K562 (cell line): ENCODE results near the gene AS3MT. TPM values are rescaled to one million over a fixed set of nuclear protein-coding genes. Genes with fewer than 3 reads are reported as not detected.
A peak's percentile ranks its signal among the peaks of the same experiment; 100 is the strongest.

Experiments
- BCL6 ChIP-seq: fragments of 250-450 bp; sonication (Bioruptor Pico); IDR thresholded peaks from 2 replicates; pipeline ENCODE4 v1.4.0; 2020
- CREBBP ChIP-seq: IDR thresholded peaks from one replicate; pipeline ENCODE4 v1.6.1; 2012; ENCODE audit warnings: low read depth, mild to moderate bottlenecking, control low read depth, inconsistent platforms, low read length
- ERF ChIP-seq: fragments of 450-650 bp; formaldehyde crosslinking; IDR thresholded peaks from 2 replicates; pipeline ENCODE4 v1.4.0; 2020; ENCODE audit warnings: mild to moderate bottlenecking, mixed read lengths
- HNRNPL ChIP-seq: fragments of 200-400 bp; formaldehyde crosslinking; IDR thresholded peaks from 2 replicates; pipeline ENCODE4 v1.6.1; 2017; ENCODE audit warnings: low read depth, mild to moderate bottlenecking, low read length
- NR2C2 ChIP-seq, 2 experiments: fragments of 200-800 bp in 1 of 2; sonication (Bioruptor generic) in 1 of 2; sonication (generic) in 1 of 2; formaldehyde crosslinking in 1 of 2; IDR thresholded peaks; 2 replicates each; pipeline versions ENCODE4 v1.6.1 to v1.8.0; 2016 to 2022; ENCODE audit warnings: mild to moderate bottlenecking in 1 of 2, missing compliant biosample characterization in 1 of 2, missing genetic modification characterization in 1 of 2, missing genetic modification reagents in 1 of 2
- RCOR1 ChIP-seq, 2 experiments: IDR thresholded peaks; 2 replicates each; pipeline ENCODE4 v1.6.1; 2012; ENCODE audit warnings: low read depth in 2 of 2, low read length in 2 of 2, borderline replicate concordance in 1 of 2, improper control_type of control experiment in 1 of 2
- SETDB1 ChIP-seq: IDR thresholded peaks from one replicate; pipeline ENCODE4 v1.6.1; 2012; ENCODE audit warnings: low read length, control low read depth, inconsistent platforms
- SNIP1 ChIP-seq: fragments of 450-650 bp; IDR thresholded peaks from 2 replicates; pipeline ENCODE4 v1.7.1; 2017; ENCODE audit warnings: low read depth, mild to moderate bottlenecking
- TCF3 ChIP-seq: sonication (generic); formaldehyde crosslinking; IDR thresholded peaks from 2 replicates; pipeline ENCODE4 v1.4.0; 2020; ENCODE audit warnings: mild to moderate bottlenecking, missing genetic modification reagents
- TCFL5 ChIP-seq: fragments of 250-450 bp; sonication (Bioruptor Pico); conservative IDR thresholded peaks from 2 replicates; pipeline ENCODE4 v1.6.1; 2021; ENCODE audit warnings: mild to moderate bottlenecking, moderate library complexity, matching md5 sums
- TRIM28 ChIP-seq: fragments of 450-650 bp; IDR thresholded peaks from 2 replicates; pipeline ENCODE4 v1.6.1; 2017
- ZBTB17 ChIP-seq: fragments of 450-650 bp; formaldehyde crosslinking; IDR thresholded peaks from 2 replicates; pipeline ENCODE4 v1.4.0; 2020; ENCODE audit warnings: mild to moderate bottlenecking
- ZBTB7A ChIP-seq: IDR thresholded peaks from 2 replicates; pipeline ENCODE4 v1.6.1; 2011; ENCODE audit warnings: low read depth, mild to moderate bottlenecking, low read length, moderate library complexity, borderline replicate concordance; ENCODE audit not compliant: control insufficient read depth
- ZNF668 ChIP-seq: fragments of 250-450 bp; sonication (Bioruptor Pico); IDR thresholded peaks from 2 replicates; pipeline ENCODE4 v1.8.0; 2022; ENCODE audit warnings: mild to moderate bottlenecking, inconsistent platforms
- ZNF717 ChIP-seq: fragments of 250-450 bp; sonication (Bioruptor Pico); IDR thresholded peaks from 2 replicates; pipeline ENCODE4 v1.5.0; 2021
- polyA plus RNA-seq, 8 experiments: library from polyadenylated mRNA; depleted of rRNA in 4 of 8; stranded (reverse) in 5 of 8; unstranded in 3 of 8; fragments of >200 nt; fragmentation: Nextera tagmentation in 2 of 8; fragmentation: Illumina TruSeq in 1 of 8; extraction: Ambion mirVana in 2 of 8; extraction: Trizol in 1 of 8; gene quantifications; 2 replicates each; pipeline versions ENCODE4 v1.2.1 to v1.2.3, GENCODE V29; 2011 to 2014; ENCODE audit warnings: inconsistent platforms in 1 of 8, missing spikeins in 1 of 8
- total RNA-seq, 7 experiments: library from RNA; depleted of rRNA in 6 of 7; stranded (reverse); fragments of >200 nt in 6 of 7; fragmentation: Illumina TruSeq in 2 of 7; extraction: Trizol in 2 of 7; gene quantifications; 2 replicates each; pipeline versions ENCODE4 v1.2.1 to v1.2.3, GENCODE V29; 2011 to 2021; ENCODE audit warnings: low replicate concordance in 1 of 7
- TF ChIP-seq, protein P1 (sequence below): fragments of 250-450 bp; sonication (Bioruptor Pico); IDR thresholded peaks from 2 replicates; pipeline ENCODE4 v1.5.0; 2020; ENCODE audit warnings: mild to moderate bottlenecking, borderline replicate concordance
- TF ChIP-seq, protein P2 (sequence below): IDR thresholded peaks from 2 replicates; pipeline ENCODE4 v1.6.1; 2012; ENCODE audit warnings: low read depth, low read length, improper control_type of control experiment, borderline replicate concordance
- TF ChIP-seq, protein P3 (sequence below): fragments of 450-650 bp; IDR thresholded peaks from 2 replicates; pipeline ENCODE4 v1.6.1; 2016; ENCODE audit warnings: missing biosample characterization, missing genetic modification characterization
- TF ChIP-seq, protein P4 (sequence below): fragments of 450-650 bp; formaldehyde crosslinking; conservative IDR thresholded peaks from 2 replicates; pipeline ENCODE4 v1.4.0; 2022; ENCODE audit warnings: mild to moderate bottlenecking, missing genetic modification characterization
- TF ChIP-seq, protein P5 (sequence below): fragments of 200-800 bp; sonication (Bioruptor generic); IDR thresholded peaks from 2 replicates; pipeline ENCODE4 v1.6.1; 2017; ENCODE audit warnings: missing genetic modification characterization, missing compliant biosample characterization

AS3MT gene
- total and polyA plus RNA-seq, 9 of the 15 experiments (the other 6 are each of a cell fraction or from before 2014, with no cell fraction given), result 0.04 to 0.33 (median 0.19) TPM; not detected in 2

DNA sequence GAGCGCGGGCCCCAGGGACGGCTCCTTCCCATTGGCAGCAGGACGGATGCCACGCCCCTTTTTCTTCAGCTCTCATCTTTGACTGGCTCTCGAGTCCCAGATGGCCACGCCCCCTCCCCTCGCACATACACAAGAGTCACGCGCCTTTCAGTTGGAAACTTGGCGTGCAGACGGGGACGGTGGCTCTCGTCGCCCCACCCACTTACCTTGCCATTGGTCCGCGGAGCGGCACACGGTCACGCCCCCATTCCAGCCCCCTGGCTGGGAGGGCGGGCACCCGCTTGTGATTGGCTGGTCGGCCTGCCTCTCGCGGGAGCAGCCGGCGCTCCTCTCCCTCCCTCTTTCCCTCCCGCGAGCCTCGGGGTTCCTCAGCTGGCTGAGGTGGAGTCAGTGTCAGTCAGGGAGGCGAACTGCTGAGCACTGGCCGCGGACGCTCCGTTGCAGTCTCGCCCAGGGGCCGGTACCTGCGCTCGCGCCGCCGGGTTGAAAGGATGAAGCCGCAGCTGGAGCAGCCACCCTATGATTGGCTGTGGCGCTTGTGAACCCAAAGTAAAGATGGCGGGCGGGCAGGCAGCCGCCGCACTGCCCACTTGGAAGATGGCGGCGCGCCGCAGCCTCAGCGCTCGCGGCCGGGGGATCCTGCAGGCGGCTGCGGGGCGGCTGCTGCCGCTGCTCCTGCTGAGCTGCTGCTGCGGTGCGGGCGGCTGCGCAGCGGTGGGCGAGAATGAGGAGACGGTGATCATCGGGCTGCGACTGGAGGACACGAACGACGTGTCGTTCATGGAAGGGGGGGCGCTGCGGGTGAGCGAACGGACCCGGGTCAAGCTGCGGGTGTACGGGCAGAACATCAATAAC, 48.9 kb downstream of the AS3MT start, which contains the start of gene CNNM2 (continued):
- TF ChIP-seq, protein P1, sequence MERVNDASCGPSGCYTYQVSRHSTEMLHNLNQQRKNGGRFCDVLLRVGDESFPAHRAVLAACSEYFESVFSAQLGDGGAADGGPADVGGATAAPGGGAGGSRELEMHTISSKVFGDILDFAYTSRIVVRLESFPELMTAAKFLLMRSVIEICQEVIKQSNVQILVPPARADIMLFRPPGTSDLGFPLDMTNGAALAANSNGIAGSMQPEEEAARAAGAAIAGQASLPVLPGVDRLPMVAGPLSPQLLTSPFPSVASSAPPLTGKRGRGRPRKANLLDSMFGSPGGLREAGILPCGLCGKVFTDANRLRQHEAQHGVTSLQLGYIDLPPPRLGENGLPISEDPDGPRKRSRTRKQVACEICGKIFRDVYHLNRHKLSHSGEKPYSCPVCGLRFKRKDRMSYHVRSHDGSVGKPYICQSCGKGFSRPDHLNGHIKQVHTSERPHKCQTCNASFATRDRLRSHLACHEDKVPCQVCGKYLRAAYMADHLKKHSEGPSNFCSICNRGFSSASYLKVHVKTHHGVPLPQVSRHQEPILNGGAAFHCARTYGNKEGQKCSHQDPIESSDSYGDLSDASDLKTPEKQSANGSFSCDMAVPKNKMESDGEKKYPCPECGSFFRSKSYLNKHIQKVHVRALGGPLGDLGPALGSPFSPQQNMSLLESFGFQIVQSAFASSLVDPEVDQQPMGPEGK (CRISPR knock-in tag), result no peak
- TF ChIP-seq TRIM28 (no peak), SETDB1 (no peak), BCL6 (CRISPR knock-in tag) (no peak), RCOR1 (IDR thresholded peaks at IDR 0.05; ENCODE audit: borderline replicate concordance in 1 of 2, low read depth in 2 of 2, low read length in 2 of 2) (0 out of 4 replicates have a peak, but pooled peaks of 1 of the 2 experiments have one; percentile 8), ERF (CRISPR knock-in tag) (no peak), CREBBP (no peak), ZBTB17 (no peak), ZNF668 (CRISPR knock-in tag) (no peak), TCFL5 (CRISPR knock-in tag) (no peak), ZBTB7A (no peak), SNIP1 (no peak), ZNF717 (CRISPR knock-in tag) (no peak), TCF3 (CRISPR knock-in tag) (no peak; the same call in 1 of the 2 replicates), HNRNPL (no peak), NR2C2 (CRISPR knock-in tag; IDR thresholded peaks at IDR 0.05) (no peak), NR2C2 (tag; IDR thresholded peaks at IDR 0.05) (peak; percentile 84)
- TF ChIP-seq, protein P2, sequence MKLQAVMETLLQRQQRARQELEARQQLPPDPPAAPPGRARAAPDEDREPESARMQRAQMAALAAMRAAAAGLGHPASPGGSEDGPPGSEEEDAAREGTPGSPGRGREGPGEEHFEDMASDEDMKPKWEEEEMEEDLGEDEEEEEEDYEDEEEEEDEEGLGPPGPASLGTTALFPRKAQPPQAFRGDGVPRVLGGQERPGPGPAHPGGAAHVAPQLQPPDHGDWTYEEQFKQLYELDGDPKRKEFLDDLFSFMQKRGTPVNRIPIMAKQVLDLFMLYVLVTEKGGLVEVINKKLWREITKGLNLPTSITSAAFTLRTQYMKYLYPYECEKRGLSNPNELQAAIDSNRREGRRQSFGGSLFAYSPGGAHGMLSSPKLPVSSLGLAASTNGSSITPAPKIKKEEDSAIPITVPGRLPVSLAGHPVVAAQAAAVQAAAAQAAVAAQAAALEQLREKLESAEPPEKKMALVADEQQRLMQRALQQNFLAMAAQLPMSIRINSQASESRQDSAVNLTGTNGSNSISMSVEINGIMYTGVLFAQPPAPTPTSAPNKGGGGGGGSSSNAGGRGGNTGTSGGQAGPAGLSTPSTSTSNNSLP, result no peak
- TF ChIP-seq, protein P3, sequence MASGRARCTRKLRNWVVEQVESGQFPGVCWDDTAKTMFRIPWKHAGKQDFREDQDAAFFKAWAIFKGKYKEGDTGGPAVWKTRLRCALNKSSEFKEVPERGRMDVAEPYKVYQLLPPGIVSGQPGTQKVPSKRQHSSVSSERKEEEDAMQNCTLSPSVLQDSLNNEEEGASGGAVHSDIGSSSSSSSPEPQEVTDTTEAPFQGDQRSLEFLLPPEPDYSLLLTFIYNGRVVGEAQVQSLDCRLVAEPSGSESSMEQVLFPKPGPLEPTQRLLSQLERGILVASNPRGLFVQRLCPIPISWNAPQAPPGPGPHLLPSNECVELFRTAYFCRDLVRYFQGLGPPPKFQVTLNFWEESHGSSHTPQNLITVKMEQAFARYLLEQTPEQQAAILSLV, result no peak
- TF ChIP-seq, protein P4, sequence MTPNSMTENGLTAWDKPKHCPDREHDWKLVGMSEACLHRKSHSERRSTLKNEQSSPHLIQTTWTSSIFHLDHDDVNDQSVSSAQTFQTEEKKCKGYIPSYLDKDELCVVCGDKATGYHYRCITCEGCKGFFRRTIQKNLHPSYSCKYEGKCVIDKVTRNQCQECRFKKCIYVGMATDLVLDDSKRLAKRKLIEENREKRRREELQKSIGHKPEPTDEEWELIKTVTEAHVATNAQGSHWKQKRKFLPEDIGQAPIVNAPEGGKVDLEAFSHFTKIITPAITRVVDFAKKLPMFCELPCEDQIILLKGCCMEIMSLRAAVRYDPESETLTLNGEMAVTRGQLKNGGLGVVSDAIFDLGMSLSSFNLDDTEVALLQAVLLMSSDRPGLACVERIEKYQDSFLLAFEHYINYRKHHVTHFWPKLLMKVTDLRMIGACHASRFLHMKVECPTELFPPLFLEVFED (CRISPR knock-in tag), result no peak
- TF ChIP-seq, protein P5, sequence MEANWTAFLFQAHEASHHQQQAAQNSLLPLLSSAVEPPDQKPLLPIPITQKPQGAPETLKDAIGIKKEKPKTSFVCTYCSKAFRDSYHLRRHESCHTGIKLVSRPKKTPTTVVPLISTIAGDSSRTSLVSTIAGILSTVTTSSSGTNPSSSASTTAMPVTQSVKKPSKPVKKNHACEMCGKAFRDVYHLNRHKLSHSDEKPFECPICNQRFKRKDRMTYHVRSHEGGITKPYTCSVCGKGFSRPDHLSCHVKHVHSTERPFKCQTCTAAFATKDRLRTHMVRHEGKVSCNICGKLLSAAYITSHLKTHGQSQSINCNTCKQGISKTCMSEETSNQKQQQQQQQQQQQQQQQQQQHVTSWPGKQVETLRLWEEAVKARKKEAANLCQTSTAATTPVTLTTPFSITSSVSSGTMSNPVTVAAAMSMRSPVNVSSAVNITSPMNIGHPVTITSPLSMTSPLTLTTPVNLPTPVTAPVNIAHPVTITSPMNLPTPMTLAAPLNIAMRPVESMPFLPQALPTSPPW (CRISPR knock-in tag), result peak; percentile 71
